ENCODE data around the gene TNFRSF14. TPM values are rescaled to one million over a fixed set of nuclear protein-coding genes. Genes with fewer than 3 reads are reported as not detected.

TNFRSF14 gene
- total RNA-seq, 1 experiment from 2014 or later: 24.4 TPM

- Mint-ChIP-seq H3K9me3 (ENCODE audit: low read depth, unreplicated experiment) (no peaks in the 10 kb centered on the region), H3K4me1 (ENCODE audit: low read depth, unreplicated experiment) (no peaks in the 10 kb centered on the region), H3K27ac (ENCODE audit: unreplicated experiment) (no peak overlapping the region), H3K4me3 (ENCODE audit: low read depth, unreplicated experiment) (no peak overlapping the region), H3K36me3 (ENCODE audit: insufficient read depth, unreplicated experiment) (peaks cover 7% of the 10 kb centered on the region), H3K27me3 (ENCODE audit: unreplicated experiment) (no peaks in the 10 kb centered on the region)
- CTCF ChIA-PET: no interaction called here
- DNase-seq: no peak
- BruUV-seq (replicated peaks): no TSS peak
- intact Hi-C loops (cut with micrococcal nuclease; ENCODE audit: unreplicated experiment): no loop called here
- no peak for TF ChIP-seq CTCF (IDR thresholded peaks at IDR 0.05; ENCODE audit: unreplicated experiment)
Observed at GRCh38 chr1:2508751-2509150, 47.4 kb upstream of the TNFRSF14 start.

- Mint-ChIP-seq H3K36me3 (ENCODE audit: insufficient read depth, unreplicated experiment) (peaks cover 7% of the 10 kb centered on the region), H3K27ac (ENCODE audit: unreplicated experiment) (no peak overlapping the region), H3K9me3 (ENCODE audit: low read depth, unreplicated experiment) (no peaks in the 10 kb centered on the region), H3K27me3 (ENCODE audit: unreplicated experiment) (no peaks in the 10 kb centered on the region), H3K4me3 (ENCODE audit: low read depth, unreplicated experiment) (no peak overlapping the region), H3K4me1 (ENCODE audit: low read depth, unreplicated experiment) (no peaks in the 10 kb centered on the region)
- intact Hi-C loops (cut with micrococcal nuclease; ENCODE audit: unreplicated experiment): no loop called here
- BruUV-seq (replicated peaks): no TSS peak
- DNase-seq: no peak
- no peak for TF ChIP-seq CTCF (IDR thresholded peaks at IDR 0.05; ENCODE audit: unreplicated experiment)
- CTCF ChIA-PET: no interaction called here
Observed at GRCh38 chr1:2509589-2509988, 46.6 kb upstream of the TNFRSF14 start.

GRCh38 chr1:2510366-2511155 lies 45.6 kb upstream of the TNFRSF14 start:
- Mint-ChIP-seq H3K27ac (ENCODE audit: unreplicated experiment) (no peak overlapping the region), H3K4me1 (ENCODE audit: low read depth, unreplicated experiment) (no peaks in the 10 kb centered on the region), H3K4me3 (ENCODE audit: low read depth, unreplicated experiment) (no peak overlapping the region), H3K36me3 (ENCODE audit: insufficient read depth, unreplicated experiment) (peaks cover 7% of the 10 kb centered on the region), H3K9me3 (ENCODE audit: low read depth, unreplicated experiment) (no peaks in the 10 kb centered on the region), H3K27me3 (ENCODE audit: unreplicated experiment) (no peaks in the 10 kb centered on the region)
- CTCF ChIA-PET: no interaction called here
- DNase-seq: no peak
- BruUV-seq (replicated peaks): no TSS peak
- intact Hi-C loops (cut with micrococcal nuclease; ENCODE audit: unreplicated experiment): no loop called here
- TF ChIP-seq CTCF (IDR thresholded peaks at IDR 0.05; ENCODE audit: unreplicated experiment): no peak

- Mint-ChIP-seq H3K27ac (ENCODE audit: unreplicated experiment) (no peak overlapping the region), H3K4me3 (ENCODE audit: low read depth, unreplicated experiment) (no peak overlapping the region), H3K9me3 (ENCODE audit: low read depth, unreplicated experiment) (no peaks in the 10 kb centered on the region), H3K27me3 (ENCODE audit: unreplicated experiment) (no peaks in the 10 kb centered on the region), H3K4me1 (ENCODE audit: low read depth, unreplicated experiment) (no peaks in the 10 kb centered on the region), H3K36me3 (ENCODE audit: insufficient read depth, unreplicated experiment) (peaks cover 14% of the 10 kb centered on the region)
- BruUV-seq (replicated peaks): no TSS peak
- no peak for TF ChIP-seq CTCF (IDR thresholded peaks at IDR 0.05; ENCODE audit: unreplicated experiment)
- DNase-seq: no peak
- intact Hi-C loops (cut with micrococcal nuclease; ENCODE audit: unreplicated experiment): no loop called here
- CTCF ChIA-PET: no interaction called here
Observed at GRCh38 chr1:2512862-2513421, 43.2 kb upstream of the TNFRSF14 start.

All from Calu3 (cell line).